ENCODE results near the gene CD53.
"Not testable (repeated sequence)": the region's sequence is repeated elsewhere in the genome, so short reads cannot be mapped to it uniquely, and the experiment has no call there.

Gene CD53

GRCh38 chr1:110928904-110929303 is 56.0 kb downstream of the CD53 start:
- H3K4me3 ChIP-seq (ENCODE audit: low read depth, low read length), result no peak overlapping the region
- no peak for TF ChIP-seq CTCF (IDR thresholded peaks at IDR 0.05; ENCODE audit: borderline replicate concordance, insufficient read depth, low read depth, low read length)

GRCh38 chr1:110931097-110931496 is 58.1 kb downstream of the CD53 start:
- not testable (repeated sequence) for H3K4me3 ChIP-seq (ENCODE audit: low read depth, low read length)

- TF ChIP-seq CTCF (IDR thresholded peaks at IDR 0.05; ENCODE audit: borderline replicate concordance, insufficient read depth, low read depth, low read length), result no peak
- no peak overlapping the region for H3K4me3 ChIP-seq (ENCODE audit: low read depth, low read length)
These were observed 63.6 kb downstream of the CD53 start for GRCh38 chr1:110936567-110936966.

GRCh38 chr1:110944806-110945205 is 71.9 kb downstream of the CD53 start:
- TF ChIP-seq CTCF (IDR thresholded peaks at IDR 0.05; ENCODE audit: borderline replicate concordance, insufficient read depth, low read depth, low read length), result no peak
- no peak overlapping the region for H3K4me3 ChIP-seq (ENCODE audit: low read depth, low read length)

GRCh38 chr1:110945626-110946025 is 72.7 kb downstream of the CD53 start:
- no peak overlapping the region for H3K4me3 ChIP-seq (ENCODE audit: low read depth, low read length)
- TF ChIP-seq CTCF (IDR thresholded peaks at IDR 0.05; ENCODE audit: borderline replicate concordance, insufficient read depth, low read depth, low read length), result no peak

GRCh38 chr1:110948038-110948810 is 75.3 kb downstream of the CD53 start:
- H3K4me3 ChIP-seq (ENCODE audit: low read depth, low read length), result no peak overlapping the region
- TF ChIP-seq CTCF (IDR thresholded peaks at IDR 0.05; ENCODE audit: borderline replicate concordance, insufficient read depth, low read depth, low read length), result no peak
